GM23338 (cell line): ENCODE measurements around the gene IGSF6.

Experiments used
- CREB1 ChIP-seq: fragments of 250-450 bp; sonication (Bioruptor Pico); IDR thresholded peaks from 2 replicates; pipeline ENCODE4 v1.5.0; 2020; ENCODE audit warnings: low read depth, mild to moderate bottlenecking, moderate library complexity
- CTCF ChIP-seq, 2 experiments: fragments of 200-600 bp in 1 of 2; sonication (generic) in 1 of 2; conservative IDR thresholded peaks; 2 replicates each; pipeline versions ENCODE4 v1.5.1 to v1.6.1; 2016 to 2017; ENCODE audit warnings: antibody characterized with exemption in 2 of 2, low read depth in 2 of 2, mild to moderate bottlenecking in 2 of 2, moderate library complexity in 1 of 2
- EZH2 ChIP-seq: fragments of 200-600 bp; sonication (generic); IDR thresholded peaks from one replicate; pipeline ENCODE4 v1.8.0; 2017; ENCODE audit warnings: antibody characterized with exemption, mild to moderate bottlenecking, low read depth; ENCODE audit not compliant: unreplicated experiment
- EZH2phosphoT487 ChIP-seq: fragments of 200-600 bp; sonication (generic); IDR thresholded peaks from one replicate; pipeline ENCODE4 v1.8.1; 2018; ENCODE audit warnings: antibody characterized with exemption; ENCODE audit not compliant: unreplicated experiment
- JUNB ChIP-seq: IDR thresholded peaks from one replicate; pipeline ENCODE4 v1.6.1; 2016; ENCODE audit warnings: antibody characterized with exemption; ENCODE audit not compliant: unreplicated experiment
- POLR2AphosphoS5 ChIP-seq: IDR thresholded peaks from 2 replicates; pipeline ENCODE4 v1.6.1; 2016; ENCODE audit warnings: antibody characterized with exemption, low read depth
- REST ChIP-seq: IDR thresholded peaks from one replicate; pipeline ENCODE4 v1.6.1; 2018; ENCODE audit warnings: antibody characterized with exemption; ENCODE audit not compliant: unreplicated experiment
- STAT1 ChIP-seq: IDR thresholded peaks from one replicate; pipeline ENCODE4 v1.6.1; 2016; ENCODE audit warnings: antibody characterized with exemption; ENCODE audit not compliant: unreplicated experiment
- ZNF114 ChIP-seq: fragments of 250-450 bp; sonication (Bioruptor Pico); IDR thresholded peaks from 2 replicates; pipeline ENCODE4 v1.5.0; 2020; ENCODE audit warnings: mild to moderate bottlenecking, moderate library complexity
- ZNF331 ChIP-seq: fragments of 250-450 bp; sonication (Bioruptor Pico); IDR thresholded peaks from 2 replicates; pipeline ENCODE4 v1.5.0; 2020; ENCODE audit warnings: low read depth, mild to moderate bottlenecking, moderate library complexity
- TF ChIP-seq, protein P1 (sequence below): IDR thresholded peaks from 2 replicates; pipeline ENCODE4 v1.6.1; 2016; ENCODE audit warnings: antibody characterized with exemption

DNA sequence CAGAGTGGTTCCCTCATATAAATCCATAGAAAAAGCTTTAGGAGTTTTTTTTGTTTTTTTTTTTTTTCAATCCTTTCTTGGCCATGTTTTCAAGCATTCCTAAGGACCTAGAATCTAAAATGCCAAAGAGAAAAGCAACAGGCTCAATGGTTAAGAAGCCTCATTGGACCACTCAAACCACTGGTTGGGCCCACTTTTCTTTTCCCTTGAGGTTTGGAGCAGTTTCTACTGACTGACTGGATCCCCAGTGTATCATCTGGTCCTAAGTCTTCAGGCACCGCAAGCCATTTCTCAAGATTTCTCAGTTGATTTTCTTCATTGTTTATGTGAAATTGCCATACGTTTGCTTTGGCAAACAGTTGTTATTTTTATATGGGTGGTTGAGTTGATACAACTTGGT is 38.6 kb downstream of the IGSF6 start:
- TF ChIP-seq CTCF (conservative IDR thresholded peaks at IDR 0.05; ENCODE audit: low read depth in 2 of 2) (no peak), POLR2AphosphoS5 (no peak), REST (no peak), EZH2phosphoT487 (no peak), EZH2 (no peak), CREB1 (CRISPR knock-in tag) (no peak), STAT1 (no peak), JUNB (no peak), ZNF331 (no peak), ZNF114 (CRISPR knock-in tag) (no peak)
- TF ChIP-seq, protein P1, sequence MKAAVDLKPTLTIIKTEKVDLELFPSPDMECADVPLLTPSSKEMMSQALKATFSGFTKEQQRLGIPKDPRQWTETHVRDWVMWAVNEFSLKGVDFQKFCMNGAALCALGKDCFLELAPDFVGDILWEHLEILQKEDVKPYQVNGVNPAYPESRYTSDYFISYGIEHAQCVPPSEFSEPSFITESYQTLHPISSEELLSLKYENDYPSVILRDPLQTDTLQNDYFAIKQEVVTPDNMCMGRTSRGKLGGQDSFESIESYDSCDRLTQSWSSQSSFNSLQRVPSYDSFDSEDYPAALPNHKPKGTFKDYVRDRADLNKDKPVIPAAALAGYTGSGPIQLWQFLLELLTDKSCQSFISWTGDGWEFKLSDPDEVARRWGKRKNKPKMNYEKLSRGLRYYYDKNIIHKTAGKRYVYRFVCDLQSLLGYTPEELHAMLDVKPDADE: no peak
